HG02840 (cell line): ENCODE data around the gene NDUFA3.
"Not testable (repeated sequence)": the region's sequence is repeated elsewhere in the genome, so short reads cannot be mapped to it uniquely, and the experiment has no call there.

Source experiments
- ATAC-seq: cut with Tn5 transposase; IDR thresholded peaks from one replicate; pipeline ENCODE4 v1.9.1; 2021; ENCODE audit warnings: mild to moderate bottlenecking, moderate library complexity, moderate number of reproducible peaks; ENCODE audit not compliant: unreplicated experiment, low FRiP score

Gene NDUFA3

DNA sequence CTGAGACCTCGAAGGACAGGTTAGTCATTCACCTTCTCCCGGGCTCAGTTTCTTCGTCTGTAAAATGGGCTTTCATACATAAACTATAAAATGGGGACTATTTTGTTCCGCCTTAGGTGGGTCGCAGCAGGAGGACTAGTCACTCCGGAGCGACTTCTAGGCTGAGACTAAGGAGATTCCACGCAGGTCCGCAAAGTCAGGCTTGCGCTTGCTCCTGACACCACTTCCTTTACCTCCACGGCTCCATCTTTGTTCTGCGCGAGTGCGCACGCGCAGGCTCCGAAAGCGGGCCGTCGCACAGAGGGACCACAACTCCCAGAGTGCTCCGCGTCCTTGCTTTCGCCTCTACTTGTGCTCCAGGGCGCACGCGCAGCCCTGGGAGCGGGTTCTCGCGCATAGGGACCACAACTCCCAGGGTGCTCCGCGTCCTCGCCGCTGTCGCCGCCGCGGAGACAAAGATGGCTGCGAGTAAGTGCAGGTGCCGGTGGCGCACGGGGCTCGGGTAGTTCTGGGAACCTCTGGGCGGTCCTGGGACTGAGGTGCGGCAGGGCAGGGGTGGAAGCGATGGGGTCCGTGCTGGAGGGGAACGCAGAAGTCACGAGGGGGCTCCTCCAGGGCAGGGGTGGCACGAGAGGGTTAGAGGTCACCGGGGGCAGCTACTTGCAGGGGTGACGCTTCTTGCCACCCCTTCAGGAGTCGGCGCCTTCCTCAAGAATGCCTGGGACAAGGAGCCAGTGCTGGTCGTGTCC, at the start of gene NDUFA3:
TSS of gene NDUFA3 (plus strand) at position 435 of the 749 bp plus-strand sequence. CDS start at position 459, 24 bp downstream.
- ATAC-seq: peak; percentile 91

- ATAC-seq: no peak
Observed at GRCh38 chr19:54062643-54063042, 40.0 kb upstream of the NDUFA3 start.

DNA sequence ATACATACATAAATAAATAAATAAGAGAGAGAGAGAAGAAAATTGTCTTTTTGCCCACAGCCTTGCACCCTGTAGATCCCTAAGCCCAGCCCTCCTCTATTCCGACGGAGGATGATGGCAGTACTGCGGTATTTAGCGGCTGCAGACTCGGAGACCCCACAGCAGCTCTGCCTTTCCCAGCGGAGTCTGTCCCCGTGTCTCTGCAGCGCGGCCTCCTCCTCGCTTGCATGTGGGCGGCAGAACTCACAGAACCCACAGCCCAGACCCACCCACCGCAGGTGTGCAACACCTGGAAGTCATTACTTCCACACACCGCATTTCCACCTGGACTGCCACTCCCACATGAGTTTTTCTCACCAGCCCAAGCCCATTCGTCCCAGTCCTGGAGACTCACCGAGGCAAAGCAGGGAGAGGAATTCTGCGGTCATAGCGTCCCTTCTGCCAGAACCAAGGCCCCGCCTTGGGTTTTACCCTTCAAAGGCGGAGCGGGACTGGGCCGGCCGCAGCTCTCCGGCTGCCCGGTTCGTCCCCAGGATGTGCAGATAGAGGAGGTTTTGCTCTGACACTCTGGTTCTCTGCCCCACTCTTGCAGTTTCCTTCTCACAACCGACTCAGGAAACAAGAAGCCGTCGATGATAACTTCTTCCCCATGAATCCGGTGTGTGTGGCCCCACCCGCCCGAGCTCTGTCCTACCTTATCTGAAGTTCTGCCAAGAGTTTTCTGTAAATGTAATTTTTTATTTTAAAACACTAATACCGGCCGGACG, 39.1 kb upstream of the NDUFA3 start, which contains the start of gene VSTM1:
TSS of gene VSTM1 (minus strand) at position 548 of the 767 bp plus-strand sequence. CDS start at position 428, 120 bp downstream.
- no peak for ATAC-seq

DNA sequence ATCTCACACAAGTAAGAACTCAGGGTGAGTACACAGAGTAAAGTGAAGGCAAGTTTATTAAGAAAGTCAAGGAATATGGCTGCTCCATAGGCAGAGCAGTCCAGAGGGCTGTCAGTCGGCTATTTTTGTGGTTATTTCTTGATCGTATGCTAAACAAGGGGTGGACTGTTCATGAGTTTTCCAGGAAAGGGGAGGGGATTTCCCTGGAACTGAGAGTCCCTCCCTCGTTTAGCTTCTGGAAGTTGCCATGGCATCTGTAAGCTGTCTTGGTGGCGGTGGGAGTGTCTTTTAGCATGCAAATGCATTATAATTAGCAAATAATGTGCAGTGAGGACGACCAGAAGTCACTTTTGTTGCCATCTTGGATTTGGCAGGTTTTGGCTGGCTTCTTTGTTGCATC, 33.2 kb upstream of the NDUFA3 start:
- no peak for ATAC-seq

GRCh38 chr19:54073829-54074228, 28.8 kb upstream of the NDUFA3 start:
- ATAC-seq: no peak

DNA sequence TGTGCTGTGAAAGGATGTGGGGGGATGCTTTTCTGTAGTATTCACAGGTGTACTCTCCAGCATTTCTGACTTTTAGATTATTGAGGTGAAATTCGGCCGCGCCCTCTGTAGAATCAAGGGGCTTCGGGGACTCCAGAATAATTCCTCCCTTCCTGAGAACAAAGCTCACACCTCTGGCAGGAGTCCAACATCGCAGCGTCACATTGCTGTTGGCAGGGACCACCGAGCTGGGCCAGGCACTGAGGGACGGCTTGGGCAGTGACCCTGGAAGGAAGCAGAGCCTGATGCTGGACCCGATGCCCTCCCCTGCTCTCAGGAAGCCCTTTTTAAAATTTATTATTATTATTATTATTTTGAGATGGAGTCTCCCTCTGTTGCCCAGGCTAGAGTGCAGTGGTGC, 27.8 kb upstream of the NDUFA3 start:
- no peak for ATAC-seq

GRCh38 chr19:54077334-54077733, 25.3 kb upstream of the NDUFA3 start:
- ATAC-seq: no peak

DNA sequence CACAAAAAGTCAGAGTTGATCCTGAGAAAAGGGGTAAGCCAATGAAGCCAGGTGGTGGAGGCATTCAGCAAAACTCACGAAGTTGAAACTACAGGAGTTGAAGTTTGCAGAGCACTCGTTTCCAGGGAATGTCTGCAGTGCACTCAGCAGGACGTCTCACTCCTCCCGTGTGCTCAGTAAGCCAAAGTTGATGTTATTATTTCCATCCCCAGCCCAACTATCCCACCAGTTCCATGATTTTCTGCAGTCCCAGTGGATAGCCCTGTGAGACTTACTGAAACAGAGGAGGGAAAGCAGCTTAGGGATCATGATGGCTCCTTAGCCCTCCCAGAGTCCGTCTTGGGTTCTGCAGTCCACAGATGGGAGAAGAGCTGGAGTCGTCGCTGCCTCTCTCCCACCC, 21.6 kb upstream of the NDUFA3 start, which contains the start of gene TARM1:
TSS of gene TARM1 (minus strand) at position 334 of the 400 bp plus-strand sequence. CDS start at position 309, 25 bp downstream.
- no peak for ATAC-seq

DNA sequence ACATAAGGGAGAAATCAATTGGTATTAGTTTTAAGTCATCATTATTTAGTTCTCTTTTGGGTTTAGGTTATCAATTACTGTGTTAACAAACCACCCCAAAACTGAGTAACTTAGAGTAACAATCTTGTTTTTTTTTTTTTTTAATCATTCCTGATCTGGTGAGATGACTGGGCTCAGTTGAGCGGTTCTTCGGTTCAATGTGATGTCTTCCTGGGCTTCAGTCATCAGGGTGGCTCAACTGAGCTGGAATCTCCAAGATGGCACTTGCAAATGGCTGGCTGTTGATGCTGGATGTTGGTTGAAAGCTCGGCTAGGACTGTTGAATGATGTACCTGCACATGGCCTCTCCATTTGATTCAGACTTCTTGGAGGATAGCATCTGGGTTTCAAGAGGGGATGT, 18.2 kb upstream of the NDUFA3 start:
- no peak for ATAC-seq

- no peak for ATAC-seq
Observed at GRCh38 chr19:54094426-54095000, 8.1 kb upstream of the NDUFA3 start.

DNA sequence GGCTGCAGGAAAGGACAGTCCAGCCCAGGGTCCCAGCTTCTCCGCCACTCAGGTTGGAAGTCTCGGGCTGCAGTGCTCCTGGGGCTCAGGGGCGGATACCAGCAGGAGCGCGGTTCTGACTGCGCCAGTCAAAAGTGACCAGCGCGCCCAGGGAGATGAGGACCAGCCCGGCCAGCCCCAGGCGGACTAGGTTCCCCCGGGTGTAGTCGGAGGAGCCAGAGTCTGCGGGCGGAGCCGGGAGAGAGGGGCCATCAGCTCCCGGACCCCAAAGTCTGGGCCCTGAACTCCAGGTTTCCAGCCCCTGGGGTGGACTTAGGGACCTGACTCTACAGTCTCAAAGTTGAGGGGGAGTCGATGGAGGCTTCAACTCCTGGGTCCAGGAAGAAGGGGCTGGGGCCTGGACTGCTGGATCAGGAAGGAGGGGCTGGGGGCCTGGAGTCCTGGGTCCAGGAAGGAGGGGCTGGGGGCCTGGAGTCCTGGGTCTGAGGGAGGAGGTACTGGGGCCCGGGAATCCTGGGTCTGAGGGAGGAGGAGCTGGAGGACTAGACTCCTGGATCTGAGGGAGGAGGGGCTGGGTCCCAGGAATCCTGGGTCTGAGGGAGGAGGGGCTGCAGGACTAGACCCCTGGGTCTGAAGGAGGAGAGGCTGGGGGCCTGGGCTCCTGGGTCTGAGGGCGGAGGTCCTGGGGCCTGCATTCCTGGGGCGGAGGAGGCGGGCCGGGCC, 7.4 kb upstream of the NDUFA3 start:
- ATAC-seq: no peak

DNA sequence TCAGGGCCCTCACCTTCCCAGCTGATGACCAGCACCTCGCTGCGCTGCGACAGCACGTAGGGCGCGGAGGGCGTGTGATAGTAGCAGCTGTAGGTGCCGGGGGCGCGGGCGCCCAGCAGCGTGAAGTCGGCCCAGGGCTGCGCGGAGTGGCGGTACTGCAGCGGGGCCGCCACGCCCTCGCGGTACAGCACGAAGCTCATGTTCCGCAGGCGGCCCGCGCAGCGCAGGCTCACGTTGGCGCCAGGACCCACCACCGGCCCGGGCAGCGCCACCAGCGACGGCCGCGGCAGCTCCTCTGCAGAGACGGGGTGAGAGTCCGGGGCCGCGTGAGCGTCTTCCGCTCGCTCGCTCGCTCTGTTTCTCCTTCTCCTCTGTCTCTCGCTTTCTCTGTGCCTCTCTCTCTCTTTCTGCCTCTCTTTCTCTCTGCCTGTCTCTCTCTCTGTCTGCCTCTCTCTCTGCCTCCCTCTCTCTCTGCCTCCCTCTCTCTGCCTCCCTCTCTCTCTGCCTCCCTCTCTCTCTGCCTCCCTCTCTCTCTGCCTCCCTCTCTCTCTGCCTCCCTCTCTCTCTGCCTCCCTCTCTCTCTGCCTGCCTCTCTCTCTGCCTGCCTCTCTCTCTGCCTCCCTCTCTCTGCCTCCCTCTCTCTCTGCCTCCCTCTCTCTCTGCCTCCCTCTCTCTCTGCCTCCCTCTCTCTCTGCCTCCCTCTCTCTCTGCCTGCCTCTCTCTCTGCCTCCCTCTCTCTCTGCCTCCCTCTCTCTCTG, 6.6 kb upstream of the NDUFA3 start:
- ATAC-seq: not testable (repeated sequence)

DNA sequence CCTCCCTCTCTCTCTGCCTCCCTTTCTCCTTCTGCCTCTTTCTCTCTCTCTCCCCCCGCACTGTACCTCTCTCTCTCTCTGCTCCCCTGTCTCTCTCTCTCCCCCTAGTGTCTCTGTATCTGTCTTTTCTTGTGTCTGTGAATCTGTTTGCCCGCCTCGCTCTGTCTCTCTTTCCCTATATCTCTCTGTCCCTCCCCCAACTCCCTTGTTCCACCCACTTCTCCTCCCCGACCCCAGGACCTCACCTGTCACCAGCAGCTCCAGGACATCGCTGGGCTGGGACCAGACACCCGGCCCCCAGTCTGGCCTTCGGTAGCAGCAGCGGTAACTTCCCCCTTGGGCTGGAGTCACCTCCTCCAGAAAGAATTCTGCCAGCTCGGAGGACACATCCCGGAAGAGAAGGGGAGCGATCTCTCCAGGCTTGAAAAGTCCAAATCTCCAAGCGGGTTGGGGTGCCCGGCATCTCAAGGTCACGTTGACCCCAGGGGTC, 6.0 kb upstream of the NDUFA3 start:
- no peak for ATAC-seq

DNA sequence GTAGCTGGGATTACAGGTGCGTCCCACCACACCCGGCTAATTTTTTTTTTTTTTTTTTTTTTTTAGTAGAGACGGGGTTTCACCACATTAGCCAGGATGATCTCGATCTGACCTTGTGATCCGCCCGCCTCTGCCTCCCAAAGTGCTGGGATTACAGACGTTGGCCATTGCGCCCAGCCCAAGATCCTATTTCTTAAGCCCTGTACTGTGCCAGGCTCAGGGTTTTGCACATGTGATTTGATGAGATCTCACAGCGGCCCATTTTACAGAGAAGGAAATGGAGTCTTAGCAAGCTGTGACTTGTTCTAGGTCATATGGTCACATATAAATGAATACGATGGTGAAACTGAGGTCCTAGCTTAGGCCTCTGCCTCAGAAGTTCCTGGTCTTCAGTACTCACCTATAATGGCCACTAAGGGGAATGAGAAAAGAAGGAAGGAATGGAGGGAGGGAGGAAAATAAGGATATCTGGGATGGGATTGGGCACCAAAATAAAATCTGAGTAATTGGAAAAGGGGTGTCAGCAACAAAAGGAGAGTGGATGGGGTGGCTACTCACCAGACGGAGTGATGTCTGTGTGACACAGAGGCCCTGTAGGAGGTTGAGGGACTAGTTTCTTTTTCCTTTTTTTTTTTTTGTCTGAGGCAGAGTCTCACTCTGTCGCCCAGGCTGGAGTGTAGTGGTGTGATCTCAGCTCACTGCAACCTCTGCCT, 3.3 kb upstream of the NDUFA3 start:
- ATAC-seq: no peak

GRCh38 chr19:54099903-54100255, 2.8 kb upstream of the NDUFA3 start:
- not testable (repeated sequence) for ATAC-seq

GRCh38 chr19:54100561-54100960, 2.1 kb upstream of the NDUFA3 start, which contains the start of gene OSCAR:
Gene OSCAR (minus strand): TSS chr19:54100803. CDS start chr19:54100792, 11 bp downstream.
- no peak for ATAC-seq

DNA sequence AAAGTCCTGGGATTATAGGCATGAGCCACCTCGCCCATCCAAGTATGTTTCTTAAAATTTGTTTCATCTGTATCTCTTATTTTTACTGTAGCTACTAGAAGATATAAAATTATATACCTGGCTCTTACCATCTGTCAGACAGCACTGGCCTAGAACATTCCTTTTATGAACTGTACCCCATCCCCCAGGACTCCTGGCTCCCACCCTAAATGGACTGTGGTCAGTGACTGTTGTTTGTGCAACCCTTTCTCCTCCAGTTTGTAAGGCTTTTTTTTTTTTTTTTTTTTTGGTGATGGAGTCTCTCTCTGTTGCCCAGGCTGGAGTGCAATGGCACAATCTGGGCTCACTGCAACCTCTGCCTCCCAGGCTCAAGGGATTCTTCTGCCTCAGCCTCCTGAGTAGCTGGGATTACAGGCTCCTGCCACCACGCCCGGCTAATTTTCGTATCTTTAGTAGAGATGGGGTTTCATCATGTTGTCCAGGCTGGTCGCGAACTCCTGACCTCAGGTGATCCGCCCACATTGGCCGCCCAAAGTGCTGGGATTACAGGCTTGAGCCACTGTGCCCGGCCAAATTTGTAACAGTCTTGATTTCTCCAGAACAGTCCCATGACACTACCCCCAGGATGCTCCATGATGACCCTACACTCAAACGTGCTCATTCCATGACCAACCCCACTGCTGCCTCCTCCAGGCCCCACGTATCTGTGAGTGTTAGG, 2.5 kb downstream of the NDUFA3 start:
- no peak for ATAC-seq

- ATAC-seq: no peak
Observed at GRCh38 chr19:54105796-54106195, 3.1 kb downstream of the NDUFA3 start.
